ENCODE data around the gene F10. TPM values are rescaled to one million over a fixed set of nuclear protein-coding genes. Genes with fewer than 3 reads are reported as not detected.

F10 gene
- total and polyA plus RNA-seq, 2 donors (not counting 1 experiment from before 2014, with no cell fraction given) = not detected

GRCh38 chr13:113146750-113147149, 24.2 kb downstream of the F10 start:
- no peak for DNase-seq
- Histone ChIP-seq H3K4me1 (ENCODE audit: control insufficient read depth in 2 of 2, insufficient read depth in 2 of 2, low read length in 2 of 2) (peaks cover under 1 to 3% of the 10 kb centered on the region in 2 donors), H3K9ac (ENCODE audit: low read length) (no peak overlapping the region), H3K27me3 (replicated peaks in 1 of 4; ENCODE audit: control extremely low read depth in 1 of 4, control insufficient read depth in 3 of 4, insufficient read depth in 4 of 4, low read length in 3 of 4) (peaks cover 0 to 23% (median 5%) of the 10 kb centered on the region in 4 experiments), H3K27ac (ENCODE audit: low read length in 2 of 2) (no peak overlapping the region), H4K20me1 (ENCODE audit: control insufficient read depth, insufficient read depth, low read length, poor library complexity, severe bottlenecking) (no peaks in the 10 kb centered on the region), H3K4me3 (ENCODE audit: control extremely low read depth in 1 of 5, extremely low read depth in 1 of 5, insufficient read depth in 1 of 5, low read depth in 2 of 5, low read length in 4 of 5) (no peak overlapping the region), H3K4me2 (replicated peaks; ENCODE audit: low read depth, low read length, poor library complexity, severe bottlenecking) (no peak overlapping the region), H3K36me3 (replicated peaks in 1 of 2; ENCODE audit: control extremely low read depth in 1 of 2, control insufficient read depth in 1 of 2, extremely low read depth in 1 of 2, insufficient read depth in 2 of 2, low read length in 1 of 2) (no peaks in the 10 kb centered on the region), H3K79me2 (ENCODE audit: control insufficient read depth, insufficient read depth, low read length) (no peaks in the 10 kb centered on the region), H2AFZ (ENCODE audit: insufficient read depth, low read depth, low read length, poor library complexity, severe bottlenecking) (no peak overlapping the region), H3K9me3 (ENCODE audit: control extremely low read depth in 1 of 3, control insufficient read depth in 2 of 3, insufficient read depth in 1 of 3, low read length in 2 of 3) (peaks cover 0 to 11% (median 0%) of the 10 kb centered on the region in 3 donors)
- intact Hi-C loops (cut with micrococcal nuclease) = no loop called here
- no peak for ATAC-seq (ENCODE audit: low read depth)
- Mint-ChIP-seq H3K9me3 (ENCODE audit: insufficient read depth) (no peaks in the 10 kb centered on the region), H3K4me1 (no peaks in the 10 kb centered on the region), H3K4me3 (no peak overlapping the region), H3K27me3 (peaks cover 22% of the 10 kb centered on the region), H3K27ac (no peak overlapping the region)
- ChIA-PET CTCF (no interaction called here), POLR2A (no interaction called here)
- no peak for TF ChIP-seq EZH2 (IDR thresholded peaks at IDR 0.05; ENCODE audit: borderline replicate concordance, insufficient read depth, low read depth, low read length, poor library complexity, severe bottlenecking)
- no peak for TF ChIP-seq CTCF (IDR thresholded peaks at IDR 0.05)
- 78% methylated on average over 9 of the region's 9 CpGs for WGBS (ENCODE audit: insufficient coverage)

GRCh38 chr13:113147206-113147605, 24.6 kb downstream of the F10 start:
- no peaks in the 10 kb centered on the region for H3K79me2 ChIP-seq (ENCODE audit: control insufficient read depth, insufficient read depth, low read length)
- no peak for DNase-seq
- H4K20me1 ChIP-seq (ENCODE audit: control insufficient read depth, insufficient read depth, low read length, poor library complexity, severe bottlenecking) = no peaks in the 10 kb centered on the region
- H3K4me3 Mint-ChIP-seq = no peak overlapping the region
- POLR2A ChIA-PET = no interaction called here
- H3K9me3 Mint-ChIP-seq (ENCODE audit: insufficient read depth) = no peaks in the 10 kb centered on the region
- no peak overlapping the region for H3K27ac Mint-ChIP-seq
- intact Hi-C loops (cut with micrococcal nuclease) = no loop called here
- CTCF ChIA-PET = no interaction called here
- no peak for TF ChIP-seq EZH2 (IDR thresholded peaks at IDR 0.05; ENCODE audit: borderline replicate concordance, insufficient read depth, low read depth, low read length, poor library complexity, severe bottlenecking)
- TF ChIP-seq CTCF (IDR thresholded peaks at IDR 0.05) = no peak
- peaks cover 0 to 14% (median 0%) of the 10 kb centered on the region in 3 donors for H3K9me3 ChIP-seq (ENCODE audit: control extremely low read depth in 1 of 3, control insufficient read depth in 2 of 3, insufficient read depth in 1 of 3, low read length in 2 of 3)
- H3K27ac ChIP-seq (ENCODE audit: low read length in 2 of 2) = no peak overlapping the region
- ATAC-seq (ENCODE audit: low read depth) = no peak
- peaks cover 22% of the 10 kb centered on the region for H3K27me3 Mint-ChIP-seq
- no peaks in the 10 kb centered on the region for H3K36me3 ChIP-seq (replicated peaks in 1 of 2; ENCODE audit: control extremely low read depth in 1 of 2, control insufficient read depth in 1 of 2, extremely low read depth in 1 of 2, insufficient read depth in 2 of 2, low read length in 1 of 2)
- H3K4me2 ChIP-seq (replicated peaks; ENCODE audit: low read depth, low read length, poor library complexity, severe bottlenecking) = no peak overlapping the region
- WGBS (ENCODE audit: insufficient coverage) = 83% methylated on average over 4 of the region's 8 CpGs
- H2AFZ ChIP-seq (ENCODE audit: insufficient read depth, low read depth, low read length, poor library complexity, severe bottlenecking) = no peak overlapping the region
- peaks cover 5 to 8% of the 10 kb centered on the region in 2 donors for H3K4me1 ChIP-seq (ENCODE audit: control insufficient read depth in 2 of 2, insufficient read depth in 2 of 2, low read length in 2 of 2)
- H3K4me1 Mint-ChIP-seq = peaks cover 2% of the 10 kb centered on the region
- peaks cover 0 to 28% (median 8%) of the 10 kb centered on the region in 4 experiments for H3K27me3 ChIP-seq (replicated peaks in 1 of 4; ENCODE audit: control extremely low read depth in 1 of 4, control insufficient read depth in 3 of 4, insufficient read depth in 4 of 4, low read length in 3 of 4)
- no peak overlapping the region for H3K9ac ChIP-seq (ENCODE audit: low read length)
- no peak overlapping the region for H3K4me3 ChIP-seq (ENCODE audit: control extremely low read depth in 1 of 5, extremely low read depth in 1 of 5, insufficient read depth in 1 of 5, low read depth in 2 of 5, low read length in 4 of 5)
